ENCODE measurements around the gene FSCN2. TPM values are rescaled to one million over a fixed set of nuclear protein-coding genes. Genes with fewer than 3 reads are reported as not detected.
A peak's percentile ranks its signal among the peaks of the same experiment; 100 is the strongest.

FSCN2 gene
- total and polyA plus RNA-seq, 12 donors = 0.22 to 1.9 (median 0.72) TPM; not detected in 1

DNA sequence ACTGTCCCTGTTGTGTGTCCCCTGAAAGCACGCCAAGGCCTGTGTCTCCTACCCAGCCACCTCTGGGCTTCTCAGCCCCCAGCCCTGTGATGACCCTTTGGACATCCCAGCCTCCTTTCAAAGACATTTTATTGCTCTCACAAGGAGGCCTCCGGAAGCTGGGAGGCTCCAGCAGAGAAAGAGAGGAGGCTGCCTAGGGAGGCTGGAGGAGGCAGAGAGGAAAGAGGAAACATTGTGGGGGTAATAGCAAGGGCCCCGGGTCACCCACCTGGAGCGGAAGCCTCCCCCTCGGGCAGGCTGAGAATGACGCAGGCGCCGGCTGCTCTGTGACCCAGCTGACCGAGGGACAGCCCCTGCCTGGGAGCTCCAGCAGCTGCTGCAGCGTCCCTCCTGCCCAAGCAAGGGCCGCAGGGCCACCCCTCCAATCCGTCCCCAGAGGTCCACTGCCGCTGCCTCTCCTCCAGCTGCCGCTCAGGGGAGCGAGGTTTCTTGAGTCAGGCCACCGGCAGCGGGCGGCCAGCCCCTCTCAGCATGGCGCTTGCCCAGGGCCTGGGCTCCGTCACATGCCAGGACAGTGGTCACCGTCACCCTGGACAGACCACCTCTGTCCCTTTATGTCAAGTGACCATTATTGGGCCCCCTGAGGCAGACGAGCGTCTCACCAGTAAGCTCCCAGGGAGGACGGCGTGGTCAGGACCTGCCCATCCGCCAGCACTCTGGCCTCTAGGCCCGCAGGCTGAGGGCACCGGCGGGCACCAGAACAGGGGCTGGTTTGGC lies 44.9 kb upstream of the FSCN2 start:
- Histone ChIP-seq H3K4me3 (no peak overlapping the region), H3K27me3 (no peaks in the 10 kb centered on the region), H3K4me1 (replicated peaks in 1 of 2) (peaks cover 22 to 47% of the 10 kb centered on the region in 2 donors), H3K36me3 (replicated peaks in 1 of 2) (no peaks in the 10 kb centered on the region), H3K27ac (peak overlapping the region in 1 of 5 donors; percentile 17), H3K9me3 (replicated peaks in 1 of 3) (no peaks in the 10 kb centered on the region)
- TF ChIP-seq, protein P1, sequence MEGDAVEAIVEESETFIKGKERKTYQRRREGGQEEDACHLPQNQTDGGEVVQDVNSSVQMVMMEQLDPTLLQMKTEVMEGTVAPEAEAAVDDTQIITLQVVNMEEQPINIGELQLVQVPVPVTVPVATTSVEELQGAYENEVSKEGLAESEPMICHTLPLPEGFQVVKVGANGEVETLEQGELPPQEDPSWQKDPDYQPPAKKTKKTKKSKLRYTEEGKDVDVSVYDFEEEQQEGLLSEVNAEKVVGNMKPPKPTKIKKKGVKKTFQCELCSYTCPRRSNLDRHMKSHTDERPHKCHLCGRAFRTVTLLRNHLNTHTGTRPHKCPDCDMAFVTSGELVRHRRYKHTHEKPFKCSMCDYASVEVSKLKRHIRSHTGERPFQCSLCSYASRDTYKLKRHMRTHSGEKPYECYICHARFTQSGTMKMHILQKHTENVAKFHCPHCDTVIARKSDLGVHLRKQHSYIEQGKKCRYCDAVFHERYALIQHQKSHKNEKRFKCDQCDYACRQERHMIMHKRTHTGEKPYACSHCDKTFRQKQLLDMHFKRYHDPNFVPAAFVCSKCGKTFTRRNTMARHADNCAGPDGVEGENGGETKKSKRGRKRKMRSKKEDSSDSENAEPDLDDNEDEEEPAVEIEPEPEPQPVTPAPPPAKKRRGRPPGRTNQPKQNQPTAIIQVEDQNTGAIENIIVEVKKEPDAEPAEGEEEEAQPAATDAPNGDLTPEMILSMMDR (IDR thresholded peaks at IDR 0.05) = no peak
- no peak for TF ChIP-seq POLR2A (IDR thresholded peaks at IDR 0.05)
- 62 to 86% (median 64%) methylated on average over 11 to 29 of the region's 29 CpGs for WGBS, 4 donors
- intact Hi-C loops (cut with DNase I) = loop anchor here (5.0 to 10.0 kb wide), 4 partner anchors 88 to 338 kb away; partner anchors contain the start of genes BAHCC1 (in 1 of the 2) and SLC38A10 (in 1 of the 2)
- DNase-seq = peak in 1 of 7 donors; percentile 41

DNA sequence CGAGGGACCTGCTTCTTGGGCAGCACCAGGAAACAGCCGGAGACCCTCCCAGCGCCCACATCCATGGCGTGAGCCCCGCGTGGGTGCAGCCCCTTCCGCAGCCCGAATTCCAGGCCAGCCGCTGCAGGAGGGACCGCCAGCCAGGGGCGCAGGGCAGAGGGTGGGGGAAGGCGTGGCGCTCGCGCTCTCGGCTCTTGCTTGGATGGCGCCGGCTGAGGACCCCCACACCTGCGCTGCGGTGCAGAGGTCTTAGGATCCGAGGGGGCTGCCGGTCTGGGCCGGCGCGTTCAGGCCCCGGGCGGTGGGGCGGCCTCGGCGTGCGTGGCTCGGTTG lies 44.3 kb upstream of the FSCN2 start:
- no peaks in the 10 kb centered on the region for H3K9me3 ChIP-seq (replicated peaks in 1 of 3)
- H3K27me3 ChIP-seq = no peaks in the 10 kb centered on the region
- WGBS, 4 donors = 24 to 33% (median 29%) methylated on average over 5 to 32 of the region's 32 CpGs
- DNase-seq = no peak
- H3K27ac ChIP-seq = no peak overlapping the region
- no peaks in the 10 kb centered on the region for H3K36me3 ChIP-seq (replicated peaks in 1 of 2)
- no peak for TF ChIP-seq POLR2A (IDR thresholded peaks at IDR 0.05)
- TF ChIP-seq, protein P1 (IDR thresholded peaks at IDR 0.05) = no peak
- intact Hi-C loops (cut with DNase I) = loop anchor here (5.0 to 10.0 kb wide), 4 partner anchors 89 to 339 kb away; partner anchors contain the start of genes BAHCC1 (in 1 of the 2) and SLC38A10 (in 1 of the 2)
- peaks cover 26 to 52% of the 10 kb centered on the region in 2 donors for H3K4me1 ChIP-seq (replicated peaks in 1 of 2)
- H3K4me3 ChIP-seq = peak overlapping the region in 2 of 4 donors; percentile 15 to 44

DNA sequence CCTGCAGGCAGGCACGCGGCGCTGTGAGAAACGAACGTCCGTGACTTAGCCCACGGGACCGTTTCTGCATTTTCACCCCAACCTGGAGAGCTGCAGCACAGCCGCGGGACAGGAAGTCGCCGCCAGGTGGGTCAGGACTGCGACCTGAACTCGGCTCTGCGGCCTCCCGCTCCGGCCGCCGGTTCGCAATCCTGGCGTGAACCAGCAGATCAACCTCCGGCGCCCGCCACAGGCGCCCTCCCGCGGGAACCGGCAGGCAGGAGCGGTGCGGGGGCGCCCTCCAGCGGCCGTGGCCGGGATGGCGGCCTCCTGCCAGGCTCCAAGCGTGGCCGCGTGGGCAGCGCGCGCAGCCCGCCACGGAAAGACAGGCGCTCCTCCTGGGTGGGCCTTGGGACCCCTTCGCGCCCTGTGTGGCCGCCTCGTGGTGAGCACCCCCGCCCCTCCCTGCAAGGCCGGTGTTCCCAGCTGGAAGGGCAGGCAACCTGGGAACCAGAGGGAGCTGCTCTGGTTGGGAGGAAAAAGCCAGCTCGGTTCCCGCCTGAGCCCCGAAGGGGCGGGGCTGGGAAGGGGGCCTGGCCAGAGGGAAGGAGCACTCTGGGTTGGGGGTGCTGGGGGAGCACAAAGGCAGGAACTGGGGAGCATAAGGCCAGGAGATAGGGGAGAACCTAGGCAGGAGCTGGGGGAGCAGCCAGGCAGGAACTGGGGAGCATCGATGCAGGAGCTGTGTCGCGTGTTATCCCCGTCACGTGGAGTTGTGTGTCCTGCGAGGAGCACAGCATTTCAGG lies 43.8 kb upstream of the FSCN2 start:
- DNase-seq = peak; percentile 83 to 90 (median 89)
- Histone ChIP-seq H3K27ac (no peak overlapping the region), H3K36me3 (replicated peaks in 1 of 2) (no peaks in the 10 kb centered on the region), H3K27me3 (no peaks in the 10 kb centered on the region), H3K9me3 (replicated peaks in 1 of 3) (no peaks in the 10 kb centered on the region), H3K4me3 (peak overlapping the region in 2 of 4 donors; percentile 15 to 44), H3K4me1 (replicated peaks in 1 of 2) (peaks cover 26 to 54% of the 10 kb centered on the region in 2 donors)
- intact Hi-C loops (cut with DNase I) = loop anchor here (5.0 to 10.0 kb wide), 4 partner anchors 90 to 340 kb away; partner anchors contain the start of genes BAHCC1 (in 1 of the 2) and SLC38A10 (in 1 of the 2)
- TF ChIP-seq POLR2A (IDR thresholded peaks at IDR 0.05) = peak in 1 of 2 donors; percentile 34
- TF ChIP-seq, protein P1 (IDR thresholded peaks at IDR 0.05) = peak; percentile 56 to 100 (median 84)
- WGBS, 4 donors = 6 to 12% (median 8%) methylated on average over 12 to 60 of the region's 60 CpGs
